Anterior cingulate cortex (tissue), 58 donors: ENCODE measurements around the gene ZFYVE28.

Experiments
- DNase-seq, 58 donors: peaks; one replicate each; lab custom pipeline; 2025; lab: John Stamatoyannopoulos, UW

The ZFYVE28 gene

GRCh38 chr4:2412885-2413716 lies 5.3 kb downstream of the ZFYVE28 start:
- DNase-seq = peak in 54 of 58 donors; percentile 16 to 84 (median 64)

DNA sequence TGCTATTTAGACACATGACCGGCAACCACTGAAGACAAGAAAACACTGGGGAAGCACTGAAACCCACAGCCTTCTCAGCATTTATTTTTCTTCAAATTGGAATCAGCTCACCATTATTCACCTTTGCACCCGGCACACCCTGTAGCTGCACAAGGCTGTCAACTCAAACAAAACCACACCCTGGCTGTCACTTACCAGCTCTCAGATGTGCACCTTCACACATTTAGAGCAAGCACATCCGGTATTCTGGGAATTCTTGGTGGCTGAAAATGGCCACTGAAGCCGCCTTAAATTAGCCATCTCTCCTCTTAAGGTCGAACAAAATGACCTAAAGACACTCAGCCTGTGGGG lies 5.9 kb downstream of the ZFYVE28 start:
- no peak for DNase-seq

- DNase-seq = no peak
Measured at GRCh38 chr4:2411786-2412510, 6.5 kb downstream of the ZFYVE28 start.

DNA sequence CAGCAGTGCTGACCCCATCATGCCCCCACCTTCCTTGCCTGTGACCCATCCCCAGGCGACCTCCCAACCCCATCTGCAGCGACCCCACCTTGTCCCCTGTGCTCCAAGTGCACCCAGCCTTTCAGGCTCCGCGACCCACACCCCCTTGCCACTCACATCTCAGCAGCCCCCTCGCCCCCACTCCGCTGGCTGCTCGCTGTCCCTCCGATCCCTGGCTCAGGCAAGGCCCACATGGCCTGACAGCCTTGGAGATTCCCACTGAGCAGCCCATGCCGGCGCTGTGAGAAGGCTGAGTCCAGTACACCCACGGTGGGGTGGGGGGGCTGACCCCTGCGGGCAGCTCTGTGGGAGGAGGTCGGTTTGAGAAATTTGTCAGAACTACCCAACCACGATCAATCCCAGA lies 9.1 kb downstream of the ZFYVE28 start:
- no peak for DNase-seq

DNA sequence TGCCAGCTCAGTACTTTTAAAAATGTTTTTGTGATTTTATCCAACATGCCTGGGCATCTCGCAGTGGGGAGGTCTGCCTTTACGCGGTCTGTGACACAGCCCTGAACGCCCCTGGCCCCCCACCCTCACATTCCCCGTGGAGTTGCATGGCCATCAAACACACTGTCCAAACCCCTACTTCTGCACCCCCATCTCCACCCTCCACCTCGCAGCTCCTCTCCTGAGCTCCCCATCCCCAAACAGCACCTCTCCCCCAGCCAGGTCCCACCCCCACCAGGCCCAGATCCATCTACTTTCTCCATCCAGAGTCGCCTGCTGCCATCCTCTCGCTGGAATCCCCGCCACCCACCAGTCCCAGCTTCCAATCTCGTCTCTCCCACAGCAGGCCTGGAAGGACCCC lies 9.5 kb downstream of the ZFYVE28 start:
- DNase-seq = no peak

DNA sequence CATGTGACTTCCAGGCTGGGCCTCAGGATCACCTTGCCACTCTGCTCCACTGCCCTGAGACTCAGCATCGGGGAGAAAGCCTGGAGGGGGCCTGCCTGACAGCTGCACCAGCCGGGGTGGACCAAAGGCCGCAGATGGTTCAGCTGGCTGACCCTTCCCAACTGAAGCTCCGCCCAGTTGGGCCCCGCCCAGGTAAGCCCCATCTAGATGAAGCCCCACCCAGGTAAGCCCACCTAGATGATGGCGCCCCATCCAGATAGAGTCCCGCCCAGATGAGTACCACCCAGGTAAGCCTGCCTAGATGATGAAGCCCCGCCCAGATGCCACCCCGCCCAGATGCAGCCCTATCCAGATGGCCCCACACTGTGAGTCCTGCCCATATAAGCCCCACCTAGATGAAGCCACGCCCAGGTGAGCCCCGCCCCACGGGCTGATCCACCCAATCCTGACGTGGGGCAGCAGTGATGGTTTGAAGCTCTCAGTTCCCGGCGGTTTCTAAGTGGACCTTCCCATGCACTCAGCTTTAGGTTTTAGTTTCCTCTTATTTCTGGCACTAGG lies 10.0 kb downstream of the ZFYVE28 start:
- no peak for DNase-seq

DNA sequence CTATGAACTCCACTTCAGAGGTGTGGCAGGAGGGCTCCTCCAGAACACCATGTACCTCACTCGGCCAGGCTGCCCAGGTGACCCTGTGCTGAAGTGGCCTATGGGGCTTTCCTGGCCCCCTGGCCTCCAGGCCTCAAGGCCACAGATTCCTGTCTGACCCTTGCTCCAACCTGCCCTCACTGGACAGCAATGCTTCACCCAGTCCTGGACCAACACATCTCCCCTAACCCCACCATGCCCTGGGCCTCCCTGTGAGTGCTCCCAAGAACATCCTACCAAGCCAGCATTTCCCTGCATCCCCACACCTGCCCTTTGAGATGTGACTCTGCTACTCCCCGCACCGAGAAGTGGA lies 10.5 kb downstream of the ZFYVE28 start:
- no peak for DNase-seq

DNA sequence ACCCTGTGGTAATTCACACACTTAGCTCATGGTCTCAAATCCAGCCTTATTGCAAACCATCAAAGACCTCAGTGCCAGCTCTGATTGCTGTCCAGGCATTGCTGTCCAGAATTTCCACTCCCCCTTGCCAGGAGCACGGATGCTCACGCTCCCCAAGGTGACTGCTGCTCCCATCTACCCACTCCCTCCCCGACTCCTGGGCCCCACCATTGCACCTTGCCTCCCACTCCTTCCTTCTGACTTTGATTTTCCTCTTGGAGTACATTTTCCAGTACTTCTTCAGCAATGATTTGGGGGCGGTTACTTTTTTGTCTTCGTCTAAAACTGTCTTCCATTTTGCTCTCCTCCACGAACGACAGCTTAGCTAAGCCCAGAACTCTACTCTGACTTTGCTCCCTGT lies 11.5 kb downstream of the ZFYVE28 start:
- DNase-seq = peak in 1 of 58 donors; percentile 46

DNA sequence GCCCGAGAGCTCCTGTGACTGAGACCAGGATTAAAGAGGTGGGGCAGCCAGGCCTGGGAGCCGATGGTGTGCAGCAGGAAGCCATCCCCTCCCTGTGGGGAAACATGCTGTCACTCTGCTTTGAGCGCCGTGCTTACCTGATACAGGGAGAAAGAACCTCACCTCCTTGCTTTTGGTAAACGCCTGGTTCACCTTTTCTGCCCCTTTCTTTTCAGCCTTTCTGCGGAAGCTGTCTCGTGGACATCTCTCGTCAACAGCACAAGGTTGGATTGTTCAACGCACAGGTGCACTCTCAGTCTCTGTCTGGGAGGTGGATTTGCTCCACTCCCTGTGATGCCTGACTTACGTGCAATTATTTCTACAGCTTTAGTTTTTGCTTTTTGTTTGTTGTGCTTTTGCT lies 12.0 kb downstream of the ZFYVE28 start:
- no peak for DNase-seq

DNA sequence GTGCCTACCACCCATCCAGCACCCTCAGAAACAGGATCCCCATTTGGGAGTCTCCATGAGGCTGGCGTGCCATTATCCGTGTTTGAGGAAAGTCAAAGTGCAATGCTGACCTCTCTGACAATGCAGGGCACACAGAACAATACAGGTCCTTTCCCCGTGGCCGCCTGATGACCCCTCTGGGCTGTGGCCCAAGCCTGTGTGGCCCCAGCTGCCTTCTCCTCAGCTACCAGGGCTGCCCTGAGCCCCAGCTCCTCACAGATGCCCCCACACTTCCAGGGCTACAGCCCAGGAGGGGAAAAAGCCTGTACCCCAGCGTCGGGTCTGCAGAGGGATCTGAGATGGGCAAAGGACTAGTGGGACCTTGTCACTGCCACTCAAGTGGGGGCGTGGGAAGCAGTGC lies 15.5 kb downstream of the ZFYVE28 start:
- DNase-seq = peak in 19 of 58 donors; percentile 14 to 76 (median 38)

DNA sequence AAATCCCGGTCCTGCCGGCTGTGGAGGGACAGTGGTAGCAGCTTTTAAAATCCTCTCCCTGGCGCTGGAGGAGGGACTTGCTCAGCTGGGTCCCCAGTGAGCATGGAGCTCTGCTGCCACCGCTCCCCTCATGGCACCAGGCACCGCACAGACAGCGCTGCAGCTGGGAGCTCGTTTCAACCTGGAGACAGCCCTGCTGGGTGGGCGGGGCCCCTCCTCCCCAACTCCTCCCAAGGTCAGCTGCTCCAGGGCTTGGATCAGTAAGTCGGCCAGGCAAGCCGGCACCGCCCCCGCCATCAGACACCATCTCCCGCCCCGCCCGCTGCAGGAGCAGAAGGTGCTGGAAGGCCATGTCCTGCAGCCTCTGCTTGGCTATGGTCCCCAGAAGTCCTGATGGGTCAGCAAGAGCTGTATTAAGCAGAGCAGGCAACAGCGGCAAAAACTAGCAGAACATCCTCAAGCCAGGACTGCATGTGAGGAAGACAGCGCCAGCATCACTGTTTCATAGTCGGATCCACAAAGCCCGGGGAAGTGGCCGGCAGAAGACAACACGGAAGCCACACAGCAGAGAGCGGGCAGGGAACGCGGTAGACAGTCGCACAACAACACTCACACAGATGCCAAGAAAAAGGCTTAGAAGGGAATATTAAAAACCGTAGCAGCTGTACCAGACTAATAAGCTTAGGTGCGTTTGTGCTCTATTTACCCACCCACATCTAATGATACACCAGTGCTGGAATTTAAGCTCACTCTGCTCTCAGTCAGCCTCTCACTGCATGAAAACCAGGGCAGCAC lies 16.2 kb downstream of the ZFYVE28 start:
- peak in 54 of 58 donors; percentile 16 to 83 (median 57) for DNase-seq

DNA sequence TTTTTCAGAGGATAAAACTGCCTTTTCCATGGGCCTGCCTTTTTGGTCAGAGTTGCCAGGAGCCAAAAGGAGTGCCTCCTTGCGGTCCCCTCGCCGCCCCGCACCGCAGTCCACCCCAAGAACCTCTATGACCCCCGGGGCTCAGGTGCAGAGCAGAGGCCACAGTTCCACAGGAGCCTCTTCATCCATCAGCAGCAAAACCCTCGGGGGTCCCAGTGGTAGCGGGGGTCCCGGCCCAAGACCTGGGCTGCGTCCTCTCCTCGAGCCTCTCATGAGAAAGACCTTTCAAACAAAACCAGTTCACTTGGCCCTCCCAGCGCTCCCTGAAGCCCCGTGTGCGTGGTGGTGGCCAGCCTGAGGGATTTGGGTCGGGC lies 16.8 kb downstream of the ZFYVE28 start:
- DNase-seq = no peak

GRCh38 chr4:2400841-2401609 lies 17.4 kb downstream of the ZFYVE28 start:
- DNase-seq = no peak

DNA sequence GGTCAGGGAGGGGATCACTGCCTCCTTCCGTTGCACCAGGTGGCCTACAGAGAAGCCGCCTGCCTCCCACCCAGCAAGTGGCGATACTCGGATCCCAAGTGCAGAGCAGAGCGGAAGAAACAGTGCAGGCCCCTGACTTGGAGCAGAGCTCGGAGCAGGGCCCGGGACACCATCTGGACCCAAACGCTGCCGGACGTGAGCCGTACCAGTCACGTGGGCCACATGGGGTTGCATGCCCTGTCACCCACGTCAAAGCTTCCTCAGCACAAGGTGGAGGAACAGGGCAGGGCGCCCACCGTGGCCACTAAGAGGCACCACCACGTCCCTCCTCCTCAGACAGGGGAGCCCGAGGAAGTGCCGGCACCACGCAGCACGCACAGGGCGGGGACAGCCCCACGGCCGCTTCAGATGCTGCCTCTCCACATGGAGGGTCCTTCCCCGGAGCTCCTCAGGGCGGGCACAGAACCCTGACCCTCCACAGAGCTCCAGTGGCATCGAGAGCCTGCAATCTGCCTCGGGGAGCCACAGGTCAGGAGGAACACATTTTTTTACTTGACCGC lies 18.7 kb downstream of the ZFYVE28 start:
- DNase-seq = no peak

DNA sequence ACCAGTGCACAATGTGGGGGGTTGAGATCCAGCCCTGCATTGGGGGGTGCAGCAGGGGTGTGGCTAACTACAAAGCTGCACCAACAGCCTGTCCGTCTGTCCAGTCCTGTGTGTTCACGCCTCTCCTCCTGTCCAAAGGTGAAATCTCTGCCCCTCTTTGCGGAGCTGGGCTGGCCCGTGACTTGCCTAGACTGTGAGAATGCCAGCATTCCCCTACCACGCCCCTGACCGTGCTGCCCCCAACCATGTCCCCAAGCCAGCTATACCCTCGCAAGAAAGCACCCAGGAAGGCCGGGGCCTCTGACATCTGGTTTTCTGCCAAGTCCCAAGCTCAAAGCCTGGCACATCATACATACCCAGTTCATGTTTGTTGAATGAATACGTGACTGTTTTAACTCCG lies 19.2 kb downstream of the ZFYVE28 start:
- DNase-seq = no peak

DNA sequence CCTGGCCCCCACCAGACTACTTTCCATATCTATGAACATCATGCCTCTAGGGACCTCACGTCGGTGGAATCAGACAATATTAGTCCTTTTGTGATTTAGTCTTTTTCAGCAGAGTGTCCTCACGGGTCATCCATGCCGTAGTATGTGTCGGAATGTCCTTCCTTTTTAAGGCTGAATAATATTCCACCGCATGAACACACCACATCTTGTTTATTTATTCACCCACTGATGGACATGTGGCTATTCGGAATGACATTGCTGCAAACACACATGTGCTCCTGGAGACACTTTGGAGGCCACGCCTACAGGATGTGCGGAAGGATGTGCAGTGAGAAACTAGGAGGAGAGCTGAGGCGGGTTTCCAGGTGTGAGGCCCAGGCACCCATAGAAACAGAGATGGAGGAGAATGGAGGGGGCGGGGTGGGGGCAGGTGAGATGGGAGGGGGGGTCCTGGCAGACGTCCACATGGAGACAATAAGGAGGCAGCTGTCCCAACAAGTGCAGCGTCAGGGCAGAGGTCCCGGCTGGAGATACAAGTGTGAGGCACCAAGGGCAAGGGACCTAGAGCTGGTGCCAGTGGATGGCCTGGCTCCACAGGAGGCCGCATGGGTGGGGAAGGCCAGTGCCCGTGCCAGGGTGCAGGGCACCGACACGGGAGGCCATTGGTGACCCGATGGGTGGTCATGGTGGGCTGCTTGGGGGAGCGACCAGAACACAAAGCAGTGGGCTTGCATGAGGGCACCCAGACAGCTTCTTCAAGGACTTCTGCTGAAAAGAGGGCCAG lies 20.7 kb downstream of the ZFYVE28 start:
- DNase-seq = no peak

DNA sequence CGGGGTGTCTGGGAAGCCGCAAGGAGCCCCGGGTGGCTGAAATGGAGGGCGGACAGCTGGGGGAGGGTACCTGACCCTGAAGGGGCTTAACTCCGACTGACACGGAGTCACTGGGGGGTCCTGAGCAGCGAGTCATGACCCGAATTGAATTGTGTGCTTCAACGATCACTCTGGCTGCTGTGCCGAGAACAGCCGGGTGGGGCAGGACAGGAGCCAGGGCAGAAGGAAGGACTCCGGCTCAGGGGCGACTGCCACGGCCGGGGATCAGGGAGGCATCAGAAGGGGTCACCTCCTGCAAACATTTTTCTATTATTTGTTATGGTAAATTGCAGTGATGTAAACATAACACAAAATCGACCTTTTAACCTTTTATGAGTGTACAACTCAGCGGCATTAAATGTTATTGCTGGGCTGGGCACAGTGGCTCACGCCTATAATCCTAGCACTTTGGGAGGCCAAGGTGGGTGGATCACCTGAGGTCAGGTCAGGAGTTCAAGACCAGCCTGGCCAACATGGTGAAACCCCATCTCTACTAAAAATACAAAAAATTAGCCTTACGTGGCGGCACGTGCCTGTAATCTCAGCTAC lies 21.6 kb downstream of the ZFYVE28 start:
- DNase-seq = no peak

DNA sequence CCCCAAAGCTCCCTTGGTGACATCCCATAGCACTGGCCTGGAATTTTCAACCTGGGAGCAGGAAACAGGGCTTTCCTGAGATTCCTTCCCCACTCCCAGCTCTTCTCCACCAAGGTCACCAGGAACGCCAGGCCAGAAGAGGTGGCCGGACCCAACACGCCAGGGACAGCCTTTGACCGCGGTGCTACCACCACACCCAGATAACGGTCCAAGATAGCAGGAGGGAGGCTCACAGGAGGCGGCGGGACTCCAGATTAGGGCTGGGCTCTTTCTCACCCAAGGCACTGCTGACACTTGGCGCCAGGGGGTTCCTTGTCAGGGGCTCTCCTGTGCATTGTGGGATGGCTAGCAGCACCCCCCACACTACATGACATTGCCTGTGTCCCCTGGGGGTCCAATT lies 22.9 kb downstream of the ZFYVE28 start:
- DNase-seq = no peak

DNA sequence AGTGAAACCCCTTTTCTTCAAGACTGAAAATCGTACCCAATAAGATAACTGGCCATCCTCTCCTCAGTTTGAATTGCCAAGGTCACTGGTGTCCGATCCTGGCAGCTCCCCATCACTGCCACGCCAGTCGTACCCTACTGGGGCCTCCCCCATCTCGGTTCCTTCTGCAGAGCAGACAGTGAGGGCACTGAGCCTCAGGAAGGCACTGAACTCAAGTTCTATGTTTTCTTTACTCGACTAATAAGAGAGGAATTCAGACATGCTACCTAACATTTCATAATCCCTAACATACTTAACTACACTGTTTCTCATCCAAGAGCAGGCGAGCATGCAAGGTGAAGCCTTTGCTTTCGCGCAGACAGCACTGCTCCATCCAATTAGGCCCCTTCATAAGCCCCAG lies 23.4 kb downstream of the ZFYVE28 start:
- no peak for DNase-seq
